Right lung (tissue), 5 donors: ENCODE results near the gene CABLES2. TPM values are rescaled to one million over a fixed set of nuclear protein-coding genes. Genes with fewer than 3 reads are reported as not detected.
"Not testable (repeated sequence)": the region's sequence is repeated elsewhere in the genome, so short reads cannot be mapped to it uniquely, and the experiment has no call there.

Experiments
- DNase-seq, 2 donors: peaks; one replicate each; pipeline ENCODE4 v3.0.0-alpha.2; 2013
- polyA plus RNA-seq, 5 donors: library from polyadenylated mRNA; unstranded; fragments of 120-200 nt; gene quantifications; one replicate each; pipeline versions ENCODE4 v1.2.1 to v1.2.3, GENCODE V29; 2013; ENCODE audit warnings: inconsistent platforms in 1 of 5, low replicate concordance in 1 of 5; ENCODE audit not compliant: insufficient read length in 5 of 5, insufficient read depth in 1 of 5

Gene CABLES2
- polyA plus RNA-seq, 5 donors: 11.9 to 14.8 (median 14.7) TPM

GRCh38 chr20:62390317-62391164 is 16.5 kb downstream of the CABLES2 start:
- no peak for DNase-seq

GRCh38 chr20:62389601-62390087 is 17.4 kb downstream of the CABLES2 start:
- no peak for DNase-seq

DNA sequence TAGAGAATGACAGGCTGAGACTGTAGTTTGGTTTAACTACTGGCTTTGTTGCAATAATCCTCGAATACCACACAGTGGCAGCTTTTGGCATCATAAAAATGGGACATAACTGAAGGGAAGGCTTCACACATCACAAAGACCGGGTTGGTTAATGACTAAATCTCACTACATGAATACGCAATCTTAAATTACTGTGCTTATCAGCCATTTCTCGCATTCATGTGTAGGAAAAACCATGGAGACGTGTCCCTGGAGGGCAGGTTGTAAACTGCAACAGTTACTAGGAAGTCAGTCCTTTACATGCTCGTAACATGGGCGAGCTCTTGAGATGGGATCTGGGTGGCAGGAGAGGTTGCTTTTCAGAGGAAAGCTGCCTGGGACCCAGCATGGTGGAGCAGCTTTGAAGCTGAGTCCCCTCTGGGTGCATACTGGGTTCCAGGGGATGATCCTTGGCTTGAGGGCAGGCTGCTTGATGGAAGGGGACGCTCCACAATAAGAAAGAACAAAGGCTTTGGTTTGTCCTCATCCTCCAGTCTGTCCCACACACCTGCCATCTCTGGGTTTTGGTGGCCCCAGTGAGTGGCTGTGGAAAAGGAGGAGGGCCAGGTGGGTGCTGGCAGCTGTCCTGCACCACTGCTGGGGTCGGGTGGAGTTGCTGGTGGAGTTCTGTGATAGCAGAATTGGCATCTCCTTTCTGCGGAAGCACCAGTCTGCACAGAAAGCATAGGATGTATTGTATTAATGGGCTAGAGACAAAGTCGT is 18.1 kb downstream of the CABLES2 start:
- DNase-seq: no peak

GRCh38 chr20:62387933-62388635 is 19.0 kb downstream of the CABLES2 start:
- no peak for DNase-seq

GRCh38 chr20:62387219-62387913 is 19.7 kb downstream of the CABLES2 start:
- no peak for DNase-seq

- DNase-seq: peak; percentile 88 to 89
Measured at GRCh38 chr20:62386383-62387218, 20.5 kb downstream of the CABLES2 start, which contains the start of gene RPS21. Gene RPS21 (plus strand): TSS chr20:62387103. CDS start chr20:62387339, 236 bp downstream.

DNA sequence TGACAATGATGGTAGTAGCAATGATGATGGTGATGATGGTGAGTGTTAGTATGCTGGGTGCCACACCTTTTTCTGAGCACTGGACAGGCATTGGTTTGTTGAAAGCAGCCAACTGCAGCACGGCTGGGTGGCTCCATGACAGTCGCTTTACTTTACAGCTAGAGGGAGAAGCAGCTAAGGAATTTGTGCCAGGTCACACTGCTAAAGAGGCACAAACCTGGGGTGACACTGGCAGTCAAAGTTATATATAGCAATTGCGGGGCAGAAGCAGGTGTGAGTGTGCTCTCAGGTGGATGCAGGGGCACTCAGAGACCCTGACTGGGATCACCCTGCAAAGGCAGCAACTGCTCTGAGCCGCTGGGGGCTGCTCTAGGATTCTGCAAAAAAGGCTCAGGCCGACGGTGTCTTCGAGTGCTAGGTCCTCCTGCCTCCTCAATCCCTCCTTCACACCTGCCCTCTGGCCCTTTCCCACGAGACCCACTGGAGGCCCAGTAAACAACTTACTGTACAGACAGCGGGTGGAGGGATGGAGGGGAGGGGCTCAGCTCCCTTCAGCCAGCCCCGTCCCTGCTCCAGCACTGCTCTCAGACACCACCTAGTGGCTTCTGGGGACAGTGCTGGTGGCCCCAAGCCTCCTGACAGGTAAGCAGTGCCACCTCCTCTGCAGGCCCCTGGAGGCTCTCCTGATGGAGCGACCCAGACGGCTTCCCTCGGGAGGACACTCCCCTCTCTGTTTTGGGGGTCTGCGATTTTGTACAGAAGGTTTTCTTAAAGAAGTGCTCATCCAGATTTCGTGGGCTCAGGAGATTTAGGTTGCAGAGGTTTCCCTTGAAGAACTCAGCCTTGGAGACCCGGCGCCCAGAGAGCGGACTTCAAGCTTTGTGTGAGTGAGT is 24.5 kb downstream of the CABLES2 start:
- DNase-seq: peak in 1 of 2 donors; percentile 62

GRCh38 chr20:62381842-62382241 is 25.2 kb downstream of the CABLES2 start:
- no peak for DNase-seq

GRCh38 chr20:62381202-62381797 is 25.8 kb downstream of the CABLES2 start:
- no peak for DNase-seq

DNA sequence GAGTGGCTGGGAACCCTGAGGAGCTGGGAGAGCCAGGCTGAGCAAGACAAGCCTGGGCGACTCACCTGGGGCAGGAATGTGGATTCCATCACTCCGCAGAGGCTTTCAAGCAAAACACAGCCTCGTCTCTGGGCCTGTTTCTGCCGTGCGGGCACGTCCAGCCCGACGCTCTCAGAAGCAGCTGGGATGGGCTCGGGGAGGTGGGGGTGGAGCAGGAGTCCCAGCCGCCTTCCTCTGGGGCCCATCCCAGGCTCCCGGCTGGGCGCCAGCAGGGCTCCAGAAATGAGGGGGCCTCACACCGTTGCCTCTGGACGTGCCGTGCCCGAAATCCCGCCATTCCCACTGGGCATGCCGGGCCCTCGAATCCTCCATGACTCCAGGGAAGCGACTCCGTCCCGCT is 28.9 kb downstream of the CABLES2 start:
- DNase-seq: no peak

GRCh38 chr20:62377615-62378178 is 29.4 kb downstream of the CABLES2 start:
- no peak for DNase-seq

- DNase-seq: no peak
Measured at GRCh38 chr20:62377064-62377461, 30.0 kb downstream of the CABLES2 start.

GRCh38 chr20:62376112-62377063 is 30.7 kb downstream of the CABLES2 start:
- DNase-seq: peak in 1 of 2 donors; percentile 62

DNA sequence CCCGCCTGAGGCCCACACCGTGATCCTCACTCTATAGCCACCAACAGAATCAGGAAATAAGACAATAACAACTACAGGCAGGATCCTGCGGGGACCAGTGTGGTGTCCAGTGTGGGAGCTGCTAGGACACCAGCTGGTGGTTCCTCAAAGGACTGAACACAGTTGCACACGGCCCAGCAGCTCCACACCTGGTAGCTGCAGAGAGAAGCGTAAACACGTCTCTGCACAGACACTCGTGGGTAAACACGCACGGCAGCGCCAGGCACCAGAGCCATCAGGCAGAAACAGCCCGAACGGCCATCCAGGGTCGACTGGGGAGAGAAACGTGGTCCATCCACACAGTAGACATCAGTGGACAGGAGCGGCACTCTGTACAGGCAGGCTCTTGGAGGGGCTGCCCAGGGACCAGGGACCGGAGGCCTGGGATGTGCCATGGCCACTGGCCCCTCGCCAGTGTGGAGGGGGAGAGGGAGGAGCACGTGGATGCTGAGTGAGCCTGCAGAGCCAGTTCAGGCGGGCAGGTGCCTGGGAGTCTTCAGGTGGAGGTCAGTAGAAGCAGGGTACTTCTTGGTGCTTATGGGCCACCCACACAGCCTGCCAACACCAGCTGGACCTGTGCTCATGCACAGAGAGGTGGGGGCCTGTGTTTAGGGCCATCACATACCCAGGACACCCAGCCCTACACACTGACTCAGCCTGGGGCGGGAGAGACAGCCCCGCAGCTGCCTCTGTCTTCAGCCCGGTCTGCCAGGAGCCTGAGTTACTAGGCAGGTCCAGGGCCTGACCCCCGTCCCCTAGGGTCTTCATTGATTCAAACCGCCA is 32.5 kb downstream of the CABLES2 start:
- DNase-seq: no peak

GRCh38 chr20:62373631-62374179 is 33.4 kb downstream of the CABLES2 start:
- DNase-seq: not testable (repeated sequence)
